ENCODE data around the gene KCNB1.

The KCNB1 gene

GRCh38 chr20:49406666-49407065, 75.8 kb downstream of the KCNB1 start:
- Histone ChIP-seq H3K4me3 (replicated peaks; ENCODE audit: insufficient read depth, low read length) (no peak overlapping the region), H3K27ac (replicated peaks) (no peak overlapping the region), H3K27me3 (ENCODE audit: insufficient read depth, poor library complexity, severe bottlenecking) (peaks cover 2% of the 10 kb centered on the region)
- TF ChIP-seq REST (IDR thresholded peaks at IDR 0.05; ENCODE audit: insufficient replicate concordance, low read depth) = no peak
- no peak for TF ChIP-seq GABPA (IDR thresholded peaks at IDR 0.05; ENCODE audit: low read depth)
- TF ChIP-seq POLR2AphosphoS5 (IDR thresholded peaks at IDR 0.05; ENCODE audit: low read depth) = no peak
- TF ChIP-seq CTCF (IDR thresholded peaks at IDR 0.05; ENCODE audit: insufficient read depth, low read length) = no peak
- TF ChIP-seq SPI1 (IDR thresholded peaks at IDR 0.05; ENCODE audit: borderline replicate concordance, low read depth) = no peak
- no peak for DNase-seq (ENCODE audit: low read depth in 1 of 2, low spot score in 1 of 2)

GRCh38 chr20:49405696-49406095, 76.8 kb downstream of the KCNB1 start:
- Histone ChIP-seq H3K4me3 (replicated peaks; ENCODE audit: insufficient read depth, low read length) (no peak overlapping the region), H3K27me3 (ENCODE audit: insufficient read depth, poor library complexity, severe bottlenecking) (peaks cover 1% of the 10 kb centered on the region), H3K27ac (replicated peaks) (no peak overlapping the region)
- DNase-seq (ENCODE audit: low read depth in 1 of 2, low spot score in 1 of 2) = no peak
- TF ChIP-seq SPI1 (IDR thresholded peaks at IDR 0.05; ENCODE audit: borderline replicate concordance, low read depth) (no peak), REST (IDR thresholded peaks at IDR 0.05; ENCODE audit: insufficient replicate concordance, low read depth) (no peak), CTCF (IDR thresholded peaks at IDR 0.05; ENCODE audit: insufficient read depth, low read length) (no peak), GABPA (IDR thresholded peaks at IDR 0.05; ENCODE audit: low read depth) (no peak), POLR2AphosphoS5 (IDR thresholded peaks at IDR 0.05; ENCODE audit: low read depth) (no peak)

DNA sequence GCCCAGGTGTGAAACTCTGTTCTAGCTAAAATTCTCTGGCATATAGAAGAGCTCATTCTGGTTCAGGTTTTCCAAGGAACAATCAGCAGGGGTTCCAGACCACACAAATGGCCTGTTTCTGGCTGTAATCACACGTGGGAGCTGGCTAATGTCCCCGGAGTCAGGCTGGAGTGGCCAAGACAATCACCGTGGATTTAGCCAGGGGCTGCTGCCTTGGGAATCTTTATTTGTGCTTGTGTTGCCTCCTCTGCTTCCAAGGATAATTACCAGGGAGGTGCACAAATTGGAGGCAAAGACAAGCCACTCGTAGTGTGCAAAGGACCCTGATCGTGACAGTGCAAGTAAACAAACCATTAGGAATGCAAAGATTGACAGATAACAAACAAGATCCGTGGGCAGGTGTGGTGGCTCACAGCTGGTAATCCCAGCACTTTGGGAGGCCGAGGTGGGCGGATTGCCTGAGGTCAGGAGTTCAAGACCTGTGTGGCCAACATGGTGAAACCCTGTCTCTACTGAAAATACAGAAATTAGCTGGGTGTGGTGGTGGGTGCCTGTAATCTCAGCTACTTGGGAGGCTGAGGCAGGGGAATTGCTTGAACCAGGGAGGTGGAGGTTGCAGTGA, 77.3 kb downstream of the KCNB1 start:
- H3K4me3 ChIP-seq (replicated peaks; ENCODE audit: insufficient read depth, low read length) = no peak overlapping the region
- TF ChIP-seq SPI1 (IDR thresholded peaks at IDR 0.05; ENCODE audit: borderline replicate concordance, low read depth) (no peak), CTCF (IDR thresholded peaks at IDR 0.05; ENCODE audit: insufficient read depth, low read length) (no peak), GABPA (IDR thresholded peaks at IDR 0.05; ENCODE audit: low read depth) (no peak), POLR2AphosphoS5 (IDR thresholded peaks at IDR 0.05; ENCODE audit: low read depth) (no peak), REST (IDR thresholded peaks at IDR 0.05; ENCODE audit: insufficient replicate concordance, low read depth) (no peak)
- DNase-seq (ENCODE audit: low read depth in 1 of 2, low spot score in 1 of 2) = no peak
- no peak overlapping the region for H3K27ac ChIP-seq (replicated peaks)
- no peaks in the 10 kb centered on the region for H3K27me3 ChIP-seq (ENCODE audit: insufficient read depth, poor library complexity, severe bottlenecking)

All from HL-60 (cell line).